HCT116 (cell line): ENCODE measurements around the gene CEP170B. TPM values are rescaled to one million over a fixed set of nuclear protein-coding genes. Genes with fewer than 3 reads are reported as not detected.

Experiments used
- ATAC-seq: fragments of 200-7000 bp; cut with Tn5 transposase; 2 replicates; pipeline ENCODE4 v1.9.1; 2020; ENCODE audit warnings: mild to moderate bottlenecking, moderate library complexity
- BruUV-seq: library from RNA; stranded (reverse); fragments of 400-500 nt; replicated peaks from 2 replicates; lab custom pipeline; 2021; lab: Mats Ljungman, UMichigan
- CTCF ChIA-PET: fragments of 300-600 bp; sonication (Branson Sonifier 250); formaldehyde crosslinking; loops from one replicate; lab custom pipeline; 2021; ENCODE audit warnings: antibody characterized with exemption; lab: Charles Lee
- POLR2A ChIA-PET: fragments of 300-600, 350-600 bp; sonication (Branson Sonifier 250); formaldehyde crosslinking; loops from one replicate; lab custom pipeline; 2021; ENCODE audit warnings: antibody characterized with exemption; lab: Charles Lee
- RAD21 ChIA-PET, 2 experiments: fragments of 300-600 bp; sonication (Branson Sonifier 250); formaldehyde crosslinking; loops; one replicate each; lab custom pipeline; 2023; ENCODE audit warnings: low total read pairs in 2 of 2; ENCODE audit not compliant: uncharacterized antibody in 2 of 2, unreplicated experiment in 2 of 2, low non-redundant PET in 1 of 2; lab: Charles Lee
- DNase-seq: peaks from one replicate; pipeline ENCODE4 v3.0.0-alpha.2; 2010; ENCODE audit warnings: low read depth, low spot score
- H2AFZ ChIP-seq: fragments of 200-600 bp; shearing (Covaris generic), sonication (generic); 2 replicates; pipeline ENCODE4 v1.6.1; 2017; ENCODE audit warnings: low read depth, mixed run types, mixed read lengths, antibody characterized with exemption, low read length; ENCODE audit not compliant: poor library complexity, severe bottlenecking
- H3K27ac ChIP-seq: 2 replicates; pipeline ENCODE4 v1.5.1; 2012; ENCODE audit warnings: low read depth, low read length
- H3K27me3 ChIP-seq: fragments of 200-600 bp; sonication (generic); 2 replicates; pipeline ENCODE4 v1.6.1; 2016; ENCODE audit warnings: mixed run types, low read length, mixed read lengths; ENCODE audit not compliant: insufficient read depth
- H3K36me3 ChIP-seq, 2 experiments: fragments of 200-500 bp in 1 of 2; fragments of 200-600 bp in 1 of 2; sonication (Bioruptor generic) in 1 of 2; sonication (generic) in 1 of 2; 2 replicates each; pipeline versions ENCODE4 v1.5.1 to v1.6.1; 2014 to 2016; ENCODE audit warnings: low read length in 2 of 2, inconsistent platforms in 1 of 2, mixed read lengths in 1 of 2, mixed run types in 1 of 2; ENCODE audit not compliant: insufficient read depth in 2 of 2, control insufficient read depth in 1 of 2
- H3K4me1 ChIP-seq, 2 experiments: fragments of 200-600 bp in 1 of 2; sonication (generic) in 1 of 2; 2 replicates each; pipeline versions ENCODE4 v1.5.1 to v1.6.1; 2012 to 2017; ENCODE audit warnings: low read length in 2 of 2, inconsistent platforms in 1 of 2, mild to moderate bottlenecking in 1 of 2, mixed read lengths in 1 of 2, mixed run types in 1 of 2, moderate library complexity in 1 of 2; ENCODE audit not compliant: insufficient read depth in 2 of 2, control insufficient read depth in 1 of 2
- H3K4me2 ChIP-seq: fragments of 200-600 bp; sonication (generic); 2 replicates; pipeline ENCODE4 v1.6.1; 2017; ENCODE audit warnings: mixed run types, low read length, mixed read lengths
- H3K4me3 ChIP-seq, 2 experiments: fragments of 200-600 bp in 1 of 2; sonication (generic) in 1 of 2; replicated peaks in 1 of 2; 2 replicates each; pipeline ENCODE4 v1.5.1; 2011 to 2016; ENCODE audit warnings: low read length in 2 of 2, control low read depth in 1 of 2, low read depth in 1 of 2, mild to moderate bottlenecking in 1 of 2, mixed read lengths in 1 of 2, mixed run types in 1 of 2
- H3K79me2 ChIP-seq: fragments of 200-600 bp; sonication (generic); 2 replicates; pipeline ENCODE4 v1.6.1; 2017; ENCODE audit warnings: mild to moderate bottlenecking, mixed run types, low read length, moderate library complexity, mixed read lengths; ENCODE audit not compliant: insufficient read depth
- H3K9ac ChIP-seq: fragments of 200-600 bp; sonication (generic); 2 replicates; pipeline ENCODE4 v1.6.1; 2016; ENCODE audit warnings: low read length, mixed read lengths
- H3K9me2 ChIP-seq: fragments of 200-600 bp; sonication (generic), shearing (Covaris generic); 2 replicates; pipeline ENCODE4 v1.6.1; 2017; ENCODE audit warnings: mixed run types, mild to moderate bottlenecking, moderate library complexity; ENCODE audit not compliant: insufficient read depth
- H3K9me3 ChIP-seq, 2 experiments: fragments of 200-500 bp in 1 of 2; fragments of 200-600 bp in 1 of 2; sonication (Bioruptor generic) in 1 of 2; sonication (generic) in 1 of 2; 2 replicates each; pipeline ENCODE4 v1.6.1; 2014 to 2017; ENCODE audit warnings: low read length in 2 of 2, mixed read lengths in 2 of 2, inconsistent platforms in 1 of 2, low read depth in 1 of 2, mild to moderate bottlenecking in 1 of 2, mixed run types in 1 of 2, moderate library complexity in 1 of 2; ENCODE audit not compliant: control insufficient read depth in 1 of 2, insufficient read depth in 1 of 2
- H4K20me1 ChIP-seq: fragments of 200-600 bp; sonication (generic), shearing (Covaris generic); 2 replicates; pipeline ENCODE4 v1.6.1; 2017; ENCODE audit warnings: mixed run types, mild to moderate bottlenecking, moderate library complexity; ENCODE audit not compliant: insufficient read depth
- CBX3 ChIP-seq: IDR thresholded peaks from 2 replicates; pipeline ENCODE4 v1.6.1; 2012; ENCODE audit warnings: low read depth
- ELF1 ChIP-seq: IDR thresholded peaks from 2 replicates; pipeline ENCODE4 v1.6.1; 2012; ENCODE audit warnings: low read depth, borderline replicate concordance
- POLR2AphosphoS5 ChIP-seq: IDR thresholded peaks from 2 replicates; pipeline ENCODE4 v1.6.1; 2011; ENCODE audit warnings: mild to moderate bottlenecking, low read depth, low read length, moderate library complexity
- TCF7L2 ChIP-seq: IDR thresholded peaks from 2 replicates; pipeline ENCODE4 v1.7.0; 2011; ENCODE audit warnings: borderline replicate concordance, inconsistent platforms; ENCODE audit not compliant: insufficient read depth, insufficient read length; ENCODE audit errors: extremely low read depth
- ZFX ChIP-seq: fragments of 450-650 bp; IDR thresholded peaks from 2 replicates; pipeline ENCODE4 v1.6.1; 2017
- intact Hi-C: fragments of 100-400 bp; cut with micrococcal nuclease; formaldehyde crosslinking; loops from 2 replicates; pipeline ENCODE4 v1.10.0; 2022
- total RNA-seq: library from RNA; stranded (reverse); gene quantifications from one replicate; pipeline ENCODE4 v1.2.1, GENCODE V29; 2021; ENCODE audit not compliant: unreplicated experiment
- TF ChIP-seq, protein P1 (sequence below): IDR thresholded peaks from 2 replicates; pipeline ENCODE4 v1.6.1; 2011; ENCODE audit warnings: mild to moderate bottlenecking, low read length, moderate library complexity; ENCODE audit not compliant: insufficient replicate concordance; ENCODE audit errors: extremely low read depth

CEP170B gene
- total RNA-seq, 1 experiment from 2014 or later = 45.9 TPM

- TF ChIP-seq CBX3 (no peak), TCF7L2 (peak; percentile 8), ELF1 (no peak), ZFX (peak; percentile 89), POLR2AphosphoS5 (peak; percentile 21; the same call in 1 of the 2 replicates)
- TF ChIP-seq, protein P1, sequence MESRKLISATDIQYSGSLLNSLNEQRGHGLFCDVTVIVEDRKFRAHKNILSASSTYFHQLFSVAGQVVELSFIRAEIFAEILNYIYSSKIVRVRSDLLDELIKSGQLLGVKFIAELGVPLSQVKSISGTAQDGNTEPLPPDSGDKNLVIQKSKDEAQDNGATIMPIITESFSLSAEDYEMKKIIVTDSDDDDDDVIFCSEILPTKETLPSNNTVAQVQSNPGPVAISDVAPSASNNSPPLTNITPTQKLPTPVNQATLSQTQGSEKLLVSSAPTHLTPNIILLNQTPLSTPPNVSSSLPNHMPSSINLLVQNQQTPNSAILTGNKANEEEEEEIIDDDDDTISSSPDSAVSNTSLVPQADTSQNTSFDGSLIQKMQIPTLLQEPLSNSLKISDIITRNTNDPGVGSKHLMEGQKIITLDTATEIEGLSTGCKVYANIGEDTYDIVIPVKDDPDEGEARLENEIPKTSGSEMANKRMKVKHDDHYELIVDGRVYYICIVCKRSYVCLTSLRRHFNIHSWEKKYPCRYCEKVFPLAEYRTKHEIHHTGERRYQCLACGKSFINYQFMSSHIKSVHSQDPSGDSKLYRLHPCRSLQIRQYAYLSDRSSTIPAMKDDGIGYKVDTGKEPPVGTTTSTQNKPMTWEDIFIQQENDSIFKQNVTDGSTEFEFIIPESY = no peak
- Histone ChIP-seq H3K9me3 (no peaks in the 10 kb centered on the region; a peak in 1 of 4 replicates), H3K9me2 (no peaks in the 10 kb centered on the region), H3K4me2 (peak overlapping the region; percentile 96), H2AFZ (no peak overlapping the region), H3K27me3 (no peaks in the 10 kb centered on the region), H3K4me1 (peaks cover 14 to 23% of the 10 kb centered on the region in 2 experiments), H3K79me2 (peaks cover 82% of the 10 kb centered on the region), H3K27ac (peak overlapping the region; percentile 90), H4K20me1 (no peaks in the 10 kb centered on the region), H3K4me3 (peak overlapping the region; percentile 80 to 94), H3K9ac (peak overlapping the region; percentile 88), H3K36me3 (peaks cover 0 to 21% of the 10 kb centered on the region in 2 experiments; a peak in 1 of 4 replicates)
- ChIA-PET RAD21 (interaction anchor here in 1 of 2 experiments (0.6 kb wide), 1 partner anchor 35 kb away, joined by 3 read pairs; no protein-coding TSS in a partner anchor), POLR2A (no interaction called here), CTCF (no interaction called here)
- peak; percentile 8 for DNase-seq
- intact Hi-C loops = loop anchor here (2.0 kb wide), 1 partner anchor 39 kb away; no protein-coding TSS in a partner anchor
- no TSS peak for BruUV-seq
- ATAC-seq = peak; percentile 63
Measured at GRCh38 chr14:104865631-104866441, 768 bp downstream of the CEP170B start.
